ENCODE results near the gene ZNF860.

- no peak for TF ChIP-seq SIN3A (IDR thresholded peaks at IDR 0.05; ENCODE audit: borderline replicate concordance, insufficient read depth, low read length)
- no peak for TF ChIP-seq REST (IDR thresholded peaks at IDR 0.05; ENCODE audit: insufficient read depth in 1 of 2, low read depth in 2 of 2, low read length in 2 of 2)
- no peak for TF ChIP-seq POLR2AphosphoS5 (IDR thresholded peaks at IDR 0.05; ENCODE audit: low read depth, low read length)
- no peak for TF ChIP-seq TAF1 (IDR thresholded peaks at IDR 0.05; ENCODE audit: borderline replicate concordance, insufficient read depth, low read length)
Observed at GRCh38 chr3:31947671-31948091, 33.9 kb upstream of the ZNF860 start.

Measured in PFSK-1 (cell line).